Testis (tissue), 2 donors: ENCODE results near the gene MDGA2.

Experiments
- CTCF ChIP-seq, 3 experiments: fragments of 450-650 bp in 2 of 3; fragments of 200-600 bp in 1 of 3; sonication (generic) in 1 of 3; IDR thresholded peaks; one replicate each; pipeline ENCODE4 v1.5.1; 2016 to 2019; ENCODE audit warnings: antibody characterized with exemption in 3 of 3, mild to moderate bottlenecking in 2 of 3, moderate library complexity in 1 of 3
- POLR2A ChIP-seq: fragments of 450-650 bp; IDR thresholded peaks from one replicate; pipeline ENCODE4 v1.6.1; 2017; ENCODE audit warnings: antibody characterized with exemption, mild to moderate bottlenecking, moderate library complexity

DNA sequence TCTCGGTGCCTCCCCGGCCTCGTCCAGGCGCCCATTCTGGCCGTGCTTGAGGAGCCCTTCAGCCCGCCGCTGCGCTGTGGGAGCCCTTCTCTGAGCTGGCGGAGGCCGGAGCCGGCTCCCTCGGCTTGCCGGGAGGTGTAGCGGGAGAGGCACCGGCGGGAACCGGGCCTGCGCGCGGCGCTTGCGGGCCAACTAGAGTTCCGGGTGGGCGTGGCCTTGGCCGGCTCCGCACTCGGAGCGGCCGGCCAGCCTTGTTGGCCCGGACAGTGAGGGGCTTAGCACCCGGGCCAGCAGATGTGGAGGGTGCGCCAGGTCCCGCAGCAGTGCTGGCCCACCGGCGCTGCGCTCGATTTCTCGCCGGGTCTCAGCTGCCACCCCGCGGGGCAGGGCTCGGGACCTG is 855.1 kb downstream of the MDGA2 start:
- TF ChIP-seq CTCF (IDR thresholded peaks at IDR 0.05) (no peak), POLR2A (no peak)
